NCI-H2171 treated with DMSO at 0.1 percent for 48 hours (cell line): ENCODE results near the gene HOPX.
"Not testable (repeated sequence)": the region's sequence is repeated elsewhere in the genome, so short reads cannot be mapped to it uniquely, and the experiment has no call there.

Experiments used
- DNase-seq: peaks from one replicate; lab custom pipeline; 2025; lab: John Stamatoyannopoulos, UW

Gene HOPX

DNA sequence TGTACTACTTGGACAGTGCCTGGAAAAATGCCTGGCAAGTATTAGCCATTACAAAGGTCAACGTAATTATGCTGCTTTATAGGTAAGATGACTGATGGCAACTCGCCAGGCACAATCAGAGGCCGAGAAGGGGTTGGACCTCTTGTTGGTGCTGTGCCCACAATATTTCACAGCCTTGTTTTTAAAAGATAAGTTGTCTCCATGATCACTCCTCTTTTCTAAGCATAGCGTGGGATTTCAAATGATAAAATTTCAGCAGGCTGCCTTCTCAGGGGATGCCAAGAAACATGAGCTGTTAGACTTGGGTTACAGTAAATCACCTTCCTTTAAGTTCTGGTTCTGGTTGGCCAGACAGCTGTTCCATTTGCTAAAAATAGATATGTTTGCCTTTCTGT lies 26.9 kb downstream of the HOPX start:
- DNase-seq, result peak; percentile 5

DNA sequence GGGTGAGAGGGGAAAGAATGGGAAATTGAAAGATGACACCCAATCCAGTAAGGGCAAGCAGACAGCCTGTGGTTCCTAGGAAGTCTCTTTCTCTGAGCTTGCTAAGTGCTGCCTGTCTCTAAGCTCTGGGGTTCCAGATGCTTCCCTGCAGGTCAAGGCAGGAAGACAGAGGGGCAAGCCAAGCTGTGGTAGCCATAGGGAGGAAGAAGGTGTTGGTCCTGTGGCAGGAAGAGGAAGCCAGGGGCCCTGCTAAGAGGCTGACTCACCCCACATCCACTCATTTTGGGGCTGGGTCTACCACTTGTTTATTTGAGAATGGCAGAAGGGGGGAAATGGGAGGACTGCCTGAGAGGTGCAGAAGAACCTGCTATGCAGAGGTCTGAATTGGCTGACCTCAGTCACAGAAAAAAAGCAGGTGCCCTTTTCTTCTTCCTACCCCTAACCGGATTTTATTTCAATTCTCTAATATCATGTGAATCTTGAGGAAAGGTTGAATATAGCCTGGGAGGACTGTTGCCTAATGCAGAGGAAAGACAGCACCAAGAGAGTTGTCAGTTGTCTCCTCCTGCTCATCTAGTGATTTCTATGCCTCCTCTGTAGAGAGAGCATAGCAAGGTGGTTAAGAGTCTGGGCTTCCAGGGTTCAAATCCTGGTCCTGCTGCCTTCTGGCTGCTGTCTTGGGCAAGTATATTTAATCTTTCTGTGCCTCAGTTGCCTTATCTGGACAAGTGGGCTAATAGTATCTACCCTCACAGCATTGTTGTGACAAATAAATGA lies 27.4 kb downstream of the HOPX start:
- peak; percentile 1 for DNase-seq

DNA sequence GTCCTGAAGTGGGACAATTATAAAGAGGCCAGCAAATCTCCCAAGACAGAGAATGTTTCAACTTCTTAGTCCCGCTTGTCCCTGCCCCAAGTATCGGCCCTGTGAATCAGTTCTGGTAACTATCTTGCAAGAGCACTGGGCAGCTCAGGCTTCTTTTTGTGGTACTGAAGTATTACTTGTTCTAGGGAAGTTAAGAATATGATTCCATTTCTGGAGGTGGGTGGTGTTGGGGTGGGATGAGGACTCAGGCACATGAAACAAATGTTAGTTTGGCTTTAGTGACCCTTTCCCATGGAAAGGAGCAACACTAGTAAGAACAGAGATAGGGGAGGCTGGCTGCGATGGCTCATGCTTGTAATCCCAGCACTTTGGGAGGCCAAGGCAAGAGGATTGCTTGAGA lies 28.9 kb downstream of the HOPX start:
- DNase-seq, result no peak

DNA sequence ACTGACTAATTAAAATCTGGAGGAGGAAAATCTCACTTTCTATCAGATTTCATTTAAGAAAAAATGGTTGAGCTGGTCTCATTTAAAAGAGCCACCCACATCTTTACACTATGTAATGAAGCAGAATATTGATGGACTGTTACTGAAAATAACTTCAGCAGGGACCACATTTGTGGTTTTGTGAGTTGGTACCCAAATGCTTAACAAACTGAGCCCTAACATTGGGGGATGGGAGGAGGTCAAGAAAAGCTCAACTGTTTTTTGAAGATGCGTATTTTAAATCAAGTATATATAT lies 30.1 kb downstream of the HOPX start:
- no peak for DNase-seq

DNA sequence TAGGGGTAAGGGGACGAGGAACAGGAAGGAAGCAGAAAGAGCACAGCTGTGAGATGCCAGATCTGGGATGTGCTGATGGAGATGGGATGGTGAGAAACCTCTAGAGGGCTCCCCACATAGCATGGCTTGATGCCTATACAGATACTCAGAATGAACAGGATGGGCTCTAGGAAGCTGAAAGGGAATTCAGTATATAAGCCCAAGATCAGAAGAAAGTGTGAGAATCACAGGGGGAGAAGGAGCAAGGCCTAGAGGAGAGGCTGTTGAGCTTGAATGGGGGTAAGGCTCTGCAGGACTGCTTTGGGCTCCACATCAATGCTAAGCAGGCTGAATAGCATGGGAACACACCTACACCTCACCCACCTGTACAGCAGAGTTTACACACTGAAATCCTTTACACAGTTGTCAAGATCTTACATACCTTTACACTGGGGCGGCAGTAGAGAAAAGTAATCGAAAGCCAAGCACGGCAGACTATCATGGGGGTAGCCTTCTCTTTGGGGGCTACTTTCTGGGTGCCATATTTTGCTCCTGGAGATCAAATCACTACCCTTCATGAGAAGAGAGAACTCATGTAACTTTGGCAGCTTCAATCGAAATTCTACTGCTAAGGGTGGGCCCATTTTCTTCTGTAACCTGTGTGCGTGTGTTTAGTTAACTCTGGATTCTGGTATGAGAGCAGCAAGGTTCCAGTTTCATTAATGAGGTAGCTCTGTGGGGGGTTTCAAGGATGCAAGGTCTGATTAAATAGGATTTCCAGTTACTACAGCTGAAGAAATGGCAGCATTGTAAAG lies 30.6 kb downstream of the HOPX start:
- DNase-seq, result no peak

DNA sequence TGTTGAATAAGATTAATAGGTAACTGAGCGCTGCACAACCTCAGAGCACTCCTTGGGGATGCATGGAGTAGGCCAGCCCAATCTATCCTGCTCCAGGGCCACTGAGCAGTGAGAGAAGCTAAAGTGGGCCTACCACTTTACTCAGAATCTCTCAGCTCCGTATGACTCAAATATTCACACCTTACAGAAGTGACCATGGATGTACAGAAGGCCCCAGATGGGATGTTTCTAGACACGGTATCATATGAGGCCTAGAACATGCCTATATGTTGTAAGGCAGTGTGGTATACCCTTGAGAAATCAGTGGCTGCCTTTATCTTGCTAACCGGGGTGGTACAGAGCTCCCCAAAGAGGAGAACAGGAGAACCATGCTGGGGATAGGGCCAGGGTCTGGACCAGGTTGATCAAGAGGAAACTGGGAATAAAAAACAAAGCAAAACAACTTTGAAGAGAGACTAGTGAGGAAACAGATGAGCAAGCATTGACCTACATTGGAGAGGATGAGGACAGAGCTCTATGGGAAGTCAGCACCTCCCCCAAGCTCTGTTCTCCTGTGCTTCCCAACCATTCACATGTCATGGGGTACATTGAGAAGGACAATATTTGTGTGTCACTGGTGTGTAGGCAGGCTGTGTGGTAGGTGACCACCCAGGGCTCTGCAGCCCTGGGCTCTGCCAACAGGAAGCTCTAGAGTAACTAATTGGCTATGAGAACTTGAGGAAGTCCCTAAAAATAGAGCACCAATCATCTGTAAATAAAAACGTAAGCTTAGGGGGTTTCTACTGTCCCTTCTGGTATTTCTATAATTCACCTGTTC lies 31.4 kb downstream of the HOPX start:
- DNase-seq, result no peak

DNA sequence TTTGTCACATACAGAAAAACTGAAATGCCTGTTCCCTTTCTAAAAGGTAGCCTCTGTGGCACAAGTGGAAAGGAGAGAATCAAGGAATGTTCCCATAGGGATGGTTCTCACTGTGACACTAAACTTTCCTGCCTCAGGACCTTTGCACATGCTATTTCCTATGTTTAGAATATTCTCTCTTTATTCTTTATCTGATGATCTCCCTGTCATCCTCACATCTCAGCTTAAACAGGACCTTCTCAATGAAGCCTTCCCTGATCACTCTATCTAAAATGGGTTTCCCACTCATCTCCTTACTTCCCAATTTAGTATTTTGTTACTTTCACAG lies 32.3 kb downstream of the HOPX start:
- DNase-seq, result no peak

DNA sequence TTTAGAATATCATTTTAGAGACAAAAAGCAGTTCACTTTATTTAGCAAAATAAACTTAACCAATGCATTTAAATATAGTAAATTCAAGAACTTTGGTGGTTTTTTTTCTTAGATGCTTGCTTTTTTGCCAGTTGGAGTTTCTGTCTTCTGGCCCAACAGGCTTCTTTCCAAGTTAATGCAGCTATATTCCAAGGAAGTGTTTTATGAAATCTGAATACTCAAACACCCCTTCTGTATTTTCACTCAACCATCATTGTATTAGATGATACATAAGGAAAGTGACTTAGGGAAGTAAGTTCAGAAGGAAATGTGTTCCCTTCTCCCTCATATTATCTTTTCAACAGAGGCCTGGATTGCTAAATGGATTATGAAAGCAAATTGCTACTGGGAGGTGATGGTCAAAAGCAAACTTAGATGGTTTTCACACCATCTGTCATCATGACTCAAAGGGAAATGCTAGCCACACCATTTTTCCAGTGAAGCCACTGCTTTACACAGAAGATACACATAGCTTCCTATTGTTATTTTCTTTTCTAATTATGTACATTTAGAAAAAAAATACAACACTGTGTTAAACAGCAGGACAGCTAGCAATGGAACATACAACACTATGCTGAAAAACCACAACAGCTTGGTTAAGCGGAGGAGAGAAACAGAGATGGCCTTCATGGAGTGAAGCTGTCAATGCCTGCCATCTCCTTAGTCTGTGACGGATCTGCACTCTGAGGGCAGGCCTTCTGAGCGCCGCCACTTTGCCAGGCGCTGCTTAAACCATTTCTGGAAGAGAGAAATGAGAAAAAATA lies 32.9 kb downstream of the HOPX start:
- DNase-seq, result no peak

DNA sequence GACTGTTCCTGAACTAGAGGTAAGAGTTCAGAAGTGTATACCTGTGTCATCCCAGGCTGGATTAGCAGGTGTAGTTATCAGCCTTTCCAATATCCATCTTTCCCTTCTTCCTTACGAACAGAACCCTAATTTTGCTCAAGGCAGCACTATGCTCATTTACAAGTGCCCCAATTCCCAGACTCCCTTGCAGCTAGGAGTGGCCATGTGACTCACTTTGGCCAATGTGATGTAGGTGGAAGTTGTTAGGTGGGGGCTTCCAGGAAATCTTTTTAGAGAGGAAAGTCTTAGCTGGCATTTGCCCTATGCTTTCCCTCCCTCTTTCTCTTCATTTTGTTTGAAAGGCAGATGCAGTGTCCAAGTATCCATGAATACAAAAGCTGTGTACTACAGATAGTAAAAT lies 34.8 kb downstream of the HOPX start:
- DNase-seq, result no peak

DNA sequence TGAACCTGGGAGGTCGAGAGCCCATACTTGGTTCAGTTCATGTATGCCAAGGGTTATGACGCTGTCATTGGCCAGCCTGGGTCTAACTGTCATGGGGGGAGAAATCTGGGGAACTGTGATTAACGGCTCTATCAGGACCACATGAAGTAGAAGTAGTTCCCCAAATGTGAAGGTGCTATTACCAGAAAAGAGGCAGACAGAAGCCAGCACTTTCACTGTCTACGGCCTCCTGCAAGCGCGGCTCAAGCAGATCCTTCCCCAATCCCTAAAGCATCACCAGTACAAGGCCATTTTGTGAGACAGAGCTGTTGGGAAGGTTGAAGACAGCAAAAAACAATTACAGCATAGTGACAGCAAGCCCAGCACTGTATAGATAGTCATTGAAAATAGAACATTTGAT lies 37.5 kb downstream of the HOPX start:
- DNase-seq, result no peak

DNA sequence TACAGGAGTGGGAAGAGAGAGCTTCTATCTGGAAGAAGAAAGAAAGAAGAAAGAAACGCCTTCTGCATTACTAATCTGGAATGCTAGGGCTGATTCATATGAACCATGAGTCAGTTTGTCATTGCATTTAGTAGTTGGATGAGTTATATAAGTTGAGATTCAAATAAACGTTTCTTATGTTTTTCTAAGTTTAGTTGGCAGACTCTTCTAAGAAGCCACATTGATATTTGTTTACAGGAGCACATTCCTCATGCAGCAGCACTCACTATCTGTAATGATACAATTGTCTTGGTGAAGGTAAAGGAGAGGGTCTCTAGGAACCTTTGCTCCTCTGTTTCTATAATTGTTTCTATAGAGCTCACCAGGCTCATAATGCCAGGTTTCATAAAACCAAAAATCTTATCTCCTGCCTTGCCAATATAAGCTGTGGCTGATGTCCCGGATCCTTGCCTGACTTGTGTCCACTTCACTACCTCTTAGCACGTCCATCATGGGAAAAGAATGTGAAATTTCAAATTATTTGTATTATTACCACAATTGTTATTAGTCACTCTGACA lies 39.5 kb downstream of the HOPX start:
- DNase-seq, result no peak

DNA sequence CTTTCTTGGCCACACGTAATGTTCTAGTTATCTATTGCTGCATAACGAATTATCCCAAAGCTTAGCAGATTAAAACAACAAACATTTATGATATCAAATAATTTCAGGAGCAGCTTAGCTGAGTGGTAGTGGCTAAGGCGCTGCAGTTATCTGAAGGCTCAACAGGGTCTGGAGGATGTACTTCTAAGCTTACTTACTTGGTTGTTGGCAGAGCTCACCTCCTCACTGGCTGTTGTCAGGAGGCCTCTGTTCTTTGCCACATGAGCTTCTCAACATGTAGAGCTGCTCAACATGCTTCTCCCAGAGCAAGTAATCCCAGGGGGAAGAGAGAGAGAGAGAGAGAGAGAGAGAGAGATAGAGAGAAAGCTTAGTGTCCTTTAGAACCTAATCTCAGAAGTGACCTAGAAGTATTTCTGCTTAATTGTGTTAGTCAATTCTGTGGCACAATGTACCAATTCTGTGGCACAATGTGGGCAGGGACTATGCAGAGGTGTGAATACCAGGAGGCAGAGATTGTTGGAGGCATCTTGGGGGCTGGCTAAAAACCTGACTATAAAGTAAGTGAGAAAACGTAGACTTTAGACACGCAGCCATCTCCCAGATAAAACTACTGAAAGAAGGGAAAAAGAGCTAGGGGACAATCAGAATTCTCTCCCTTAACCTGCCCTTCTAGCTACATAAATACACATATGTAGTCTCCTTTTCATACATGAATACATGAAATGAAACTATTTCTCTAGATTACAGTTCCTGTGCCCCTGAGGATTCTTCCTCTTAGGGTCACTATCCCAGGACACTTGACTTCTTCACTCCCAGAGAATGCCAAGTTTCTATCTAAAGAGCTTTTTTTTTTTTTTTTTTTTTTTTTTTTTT lies 40.2 kb downstream of the HOPX start:
- no peak for DNase-seq

DNA sequence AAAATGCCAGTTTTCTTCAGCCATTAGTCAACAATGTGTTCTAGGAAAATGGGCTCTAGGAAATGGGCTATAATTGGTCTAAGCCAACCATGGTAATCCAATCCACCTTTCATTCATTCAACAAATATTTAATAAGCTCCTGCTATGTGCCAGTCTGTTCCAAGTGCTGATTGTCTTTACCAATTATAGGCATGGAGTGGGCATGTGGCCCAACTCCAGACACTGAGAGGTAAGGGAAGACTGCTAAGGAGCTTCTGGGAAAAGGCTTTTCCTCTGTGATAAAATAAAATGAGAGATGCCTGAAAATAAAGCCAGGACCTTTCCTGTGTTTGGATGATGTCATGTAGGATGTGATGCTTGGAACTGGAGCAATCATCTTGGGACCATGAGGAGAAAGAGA lies 43.3 kb downstream of the HOPX start:
- no peak for DNase-seq

DNA sequence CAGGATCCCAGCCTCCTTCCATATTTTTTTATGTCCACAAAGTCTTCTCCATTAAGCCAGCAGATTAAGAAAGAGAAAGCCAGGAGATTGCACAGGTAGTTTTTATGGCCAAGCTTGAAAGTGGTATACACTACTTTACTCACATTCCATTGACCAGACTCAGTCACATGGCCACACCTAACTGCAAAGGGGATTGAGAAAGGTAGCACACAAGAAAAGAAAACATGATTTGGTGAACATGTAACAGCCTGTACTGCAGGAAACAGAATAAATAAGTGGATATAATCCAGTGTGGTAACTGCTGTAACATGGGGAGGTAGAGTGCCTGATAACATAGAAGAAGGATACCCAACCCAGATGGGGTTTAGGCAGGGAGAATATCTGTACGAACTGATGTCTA lies 43.9 kb downstream of the HOPX start:
- DNase-seq, result no peak

DNA sequence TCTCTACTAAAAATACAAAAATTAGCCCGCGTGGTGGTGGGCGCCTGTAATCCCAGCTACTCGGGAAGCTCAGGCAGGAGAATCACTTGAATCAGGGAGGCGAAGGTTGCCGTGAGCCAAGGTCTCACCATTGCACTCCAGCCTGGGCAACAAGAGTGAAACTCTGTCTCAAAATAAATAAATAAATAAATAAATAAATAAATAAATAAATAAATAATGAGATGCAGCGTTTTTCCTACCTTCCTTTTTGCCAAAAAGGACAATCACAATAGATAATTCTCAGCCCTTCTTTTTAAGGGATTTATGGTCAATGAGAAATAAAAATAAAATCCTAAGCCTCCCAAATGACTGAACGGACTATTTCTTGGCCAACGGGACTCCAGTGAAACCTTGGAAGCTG lies 46.1 kb downstream of the HOPX start:
- not testable (repeated sequence) for DNase-seq

DNA sequence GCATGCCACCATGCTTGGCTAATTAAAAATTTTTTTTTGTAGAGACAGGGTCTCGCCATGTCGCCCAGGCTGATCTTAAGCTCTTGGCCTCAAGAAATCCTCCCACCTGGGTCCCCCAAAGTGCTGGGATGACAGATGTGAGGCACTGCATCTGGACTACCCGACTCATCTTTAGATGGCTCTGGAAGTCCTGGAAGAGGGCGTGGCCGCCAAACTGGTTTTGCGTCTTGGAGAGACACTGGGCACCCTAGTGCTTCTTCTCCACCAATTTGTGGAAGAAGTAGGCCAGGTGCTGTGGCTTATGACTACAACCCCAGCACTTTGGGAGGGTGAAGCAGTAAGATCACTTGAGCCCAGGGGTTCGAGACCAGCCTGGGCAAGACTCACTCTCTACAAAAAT lies 47.6 kb downstream of the HOPX start:
- DNase-seq, result no peak

DNA sequence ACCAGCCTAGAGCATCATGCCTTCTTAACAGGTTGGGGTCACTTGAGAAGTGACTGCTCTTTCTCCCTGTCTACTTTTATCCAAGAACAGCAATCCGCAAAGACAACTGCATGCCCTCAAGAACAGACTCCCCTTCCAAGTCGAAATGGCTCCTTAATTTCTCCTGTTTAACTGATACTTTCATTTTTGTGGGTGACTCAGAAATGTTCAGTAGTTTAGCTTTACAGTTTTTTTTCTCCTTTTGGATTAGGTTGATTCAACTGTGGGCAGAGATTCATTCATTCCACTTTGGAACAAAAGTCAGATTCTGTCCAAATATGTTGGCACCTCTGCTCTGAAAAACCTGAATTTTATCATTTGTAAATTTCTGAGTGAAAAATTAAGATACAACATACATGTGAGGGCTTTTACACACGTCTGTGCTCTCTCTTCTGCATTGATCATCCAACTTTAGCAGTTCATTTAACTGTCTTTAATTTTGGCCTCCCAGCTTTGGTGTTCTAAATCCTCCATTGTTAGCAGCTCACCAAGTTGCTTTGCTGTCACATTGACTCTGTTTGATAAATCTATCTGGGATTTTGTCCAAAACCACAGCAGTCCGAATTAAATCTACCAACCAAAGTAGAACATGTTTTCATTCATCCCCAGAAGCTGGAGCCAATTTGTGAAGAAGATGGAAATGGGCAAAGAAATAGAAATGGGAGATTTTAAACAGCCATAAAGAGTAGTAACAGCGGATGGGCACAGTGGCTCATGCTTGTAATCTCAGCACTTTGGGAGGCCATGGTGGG lies 50.0 kb downstream of the HOPX start:
- DNase-seq, result no peak

DNA sequence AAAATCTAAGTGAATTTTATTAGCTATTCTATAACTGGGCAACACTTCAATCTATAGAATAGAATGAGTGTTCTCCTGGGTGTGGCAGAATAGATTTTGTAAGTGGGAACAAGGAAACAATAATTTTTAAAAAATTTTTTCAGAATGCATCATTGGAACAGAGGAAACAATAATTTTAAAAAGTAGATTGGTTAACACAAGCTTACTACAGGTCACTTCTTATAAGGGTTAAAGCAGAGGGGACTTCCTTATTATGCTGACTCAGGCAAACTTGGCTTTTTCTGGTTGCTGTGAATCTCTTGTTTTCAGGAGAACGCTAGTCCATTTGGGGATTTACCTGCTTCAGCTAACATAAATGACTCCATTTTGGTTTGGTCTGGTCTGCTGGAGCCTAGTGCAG lies 52.5 kb downstream of the HOPX start:
- DNase-seq, result no peak

DNA sequence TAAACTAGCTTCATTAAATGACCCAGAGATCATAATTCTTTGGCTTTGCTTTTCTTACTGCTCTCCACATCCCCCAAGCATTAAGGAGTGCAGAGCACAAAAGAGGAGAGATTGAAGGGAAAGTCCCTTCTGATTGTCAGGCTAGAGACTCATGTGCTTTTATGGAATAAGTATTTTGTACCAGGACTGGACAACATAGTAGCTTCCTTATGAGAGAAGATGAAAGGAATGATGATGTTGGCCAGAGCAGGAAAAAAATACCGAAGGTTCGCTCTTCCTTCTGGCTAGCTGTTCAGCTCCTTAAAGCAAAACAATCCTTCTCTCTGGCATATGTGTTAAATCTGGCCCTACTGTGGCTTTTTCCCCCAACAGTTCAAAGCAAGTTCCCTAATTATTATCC lies 53.1 kb downstream of the HOPX start:
- DNase-seq, result no peak

DNA sequence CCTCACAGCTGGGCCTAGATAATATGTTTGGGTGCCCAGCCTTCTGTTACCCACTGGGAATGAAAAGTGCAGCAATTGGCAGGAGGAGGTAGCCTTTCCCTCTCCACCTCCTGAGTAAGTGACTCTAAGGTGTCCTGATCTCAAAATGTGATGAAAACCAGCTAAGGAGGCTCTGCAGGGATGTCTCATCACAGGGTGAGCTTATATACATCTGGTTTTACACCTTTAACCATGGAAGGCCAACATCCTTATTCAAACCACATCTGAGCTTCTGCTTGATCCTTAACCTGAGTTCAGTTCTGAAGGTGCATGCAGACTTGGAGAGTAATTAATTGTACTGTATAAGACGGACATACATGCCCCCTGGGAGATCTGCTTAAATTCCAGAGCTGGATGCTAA lies 53.7 kb downstream of the HOPX start:
- no peak for DNase-seq
